Mucosa of rectum (tissue), 2 donors: Measurements from ENCODE around the gene POLG2.
"Not testable (repeated sequence)": the region's sequence is repeated elsewhere in the genome, so short reads cannot be mapped to it uniquely, and the experiment has no call there.

Experiments
- H3K27ac ChIP-seq, 2 donors: one replicate each; pipeline ENCODE4 v1.7.0; 2013; ENCODE audit warnings: inconsistent platforms in 2 of 2, low read depth in 2 of 2, low read length in 2 of 2
- H3K27me3 ChIP-seq, 2 donors: one replicate each; pipeline ENCODE4 v1.7.0; 2013; ENCODE audit warnings: low read length in 2 of 2; ENCODE audit not compliant: control insufficient read depth in 2 of 2, insufficient read depth in 2 of 2
- H3K36me3 ChIP-seq, 2 donors: one replicate each; pipeline ENCODE4 v1.7.0; 2013; ENCODE audit warnings: low read length in 2 of 2; ENCODE audit not compliant: control insufficient read depth in 2 of 2, insufficient read depth in 2 of 2
- H3K4me1 ChIP-seq, 2 donors: one replicate each; pipeline ENCODE4 v1.7.0; 2013; ENCODE audit warnings: low read length in 2 of 2, mild to moderate bottlenecking in 1 of 2; ENCODE audit not compliant: control insufficient read depth in 2 of 2, insufficient read depth in 2 of 2
- H3K4me3 ChIP-seq, 2 donors: one replicate each; pipeline ENCODE4 v1.7.0; 2013; ENCODE audit warnings: low read length in 2 of 2
- H3K9ac ChIP-seq, 2 donors: one replicate each; pipeline ENCODE4 v1.7.0; 2013; ENCODE audit warnings: low read length in 2 of 2, low read depth in 1 of 2, mild to moderate bottlenecking in 1 of 2
- H3K9me3 ChIP-seq, 2 donors: one replicate each; pipeline ENCODE4 v1.7.0; 2013; ENCODE audit warnings: low read length in 2 of 2; ENCODE audit not compliant: control insufficient read depth in 2 of 2
- donor health status: healthy.
- donor health status: Normal muscosa, but diverticular disease.

Gene POLG2

DNA sequence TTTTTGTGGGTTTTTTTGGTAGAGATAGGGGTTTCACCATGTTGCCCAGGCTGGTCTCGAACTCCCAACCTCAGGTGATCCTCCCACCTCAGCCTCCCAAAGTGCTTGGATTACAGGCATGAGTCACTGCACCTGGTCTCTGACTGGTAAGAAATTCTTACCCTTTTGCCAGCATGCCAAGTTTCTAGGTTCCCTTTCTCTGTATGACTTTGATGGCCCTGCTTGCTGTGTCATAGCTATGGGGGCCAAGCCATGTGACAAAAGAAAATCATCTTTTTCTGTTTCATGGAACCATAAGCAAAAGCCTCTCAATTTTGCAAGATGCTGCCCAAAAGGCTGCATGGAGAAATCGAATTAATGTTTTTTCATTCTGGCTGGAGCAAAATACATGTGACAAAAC lies 66.8 kb downstream of the POLG2 start:
- not testable (repeated sequence) for H3K4me1 ChIP-seq, H3K4me3 ChIP-seq, H3K9me3 ChIP-seq, H3K27ac ChIP-seq, H3K27me3 ChIP-seq, H3K9ac ChIP-seq, H3K36me3 ChIP-seq

DNA sequence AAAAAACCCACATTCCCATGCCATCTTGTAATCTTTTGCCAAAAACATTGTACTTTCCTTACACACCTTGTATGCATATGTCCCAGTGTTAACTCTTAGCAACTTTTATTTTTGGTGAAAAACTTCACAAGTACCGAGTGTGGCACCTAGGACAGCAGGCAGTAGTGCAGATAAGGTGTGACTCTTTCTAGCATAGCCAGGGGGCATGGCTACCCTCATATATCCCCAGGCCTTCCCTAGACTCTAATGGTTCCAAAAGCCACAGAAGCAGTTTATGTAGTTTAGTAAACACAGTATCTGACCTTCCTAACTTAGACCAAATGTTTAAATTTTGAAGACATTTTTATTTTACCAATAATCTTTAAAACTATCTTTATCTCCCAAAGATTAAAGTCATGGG lies 68.4 kb downstream of the POLG2 start:
- no peaks in the 10 kb centered on the region for H3K9me3 ChIP-seq
- H3K9ac ChIP-seq: no peak overlapping the region

More for the DNA sequence above, 68.4 kb downstream of the POLG2 start:
- Histone ChIP-seq H3K27ac (no peak overlapping the region), H3K4me1 (peaks cover 0 to 4% of the 10 kb centered on the region in 2 donors), H3K27me3 (peaks cover 0 to 4% of the 10 kb centered on the region in 2 donors), H3K36me3 (no peaks in the 10 kb centered on the region), H3K4me3 (no peak overlapping the region)
